GM21723 (cell line): Measurements from ENCODE around the gene SNAPC1.
A peak's percentile ranks its signal among the peaks of the same experiment; 100 is the strongest.
"Not testable (repeated sequence)": the region's sequence is repeated elsewhere in the genome, so short reads cannot be mapped to it uniquely, and the experiment has no call there.

Experiments
- ATAC-seq: cut with Tn5 transposase; IDR thresholded peaks from one replicate; pipeline ENCODE4 v1.9.1; 2021; ENCODE audit warnings: mild to moderate bottlenecking, moderate library complexity; ENCODE audit not compliant: unreplicated experiment

SNAPC1 gene

GRCh38 chr14:61749264-61749663 lies 13.0 kb upstream of the SNAPC1 start:
- ATAC-seq: no peak

- ATAC-seq: no peak
These were observed 12.4 kb upstream of the SNAPC1 start for GRCh38 chr14:61749867-61750266.

DNA sequence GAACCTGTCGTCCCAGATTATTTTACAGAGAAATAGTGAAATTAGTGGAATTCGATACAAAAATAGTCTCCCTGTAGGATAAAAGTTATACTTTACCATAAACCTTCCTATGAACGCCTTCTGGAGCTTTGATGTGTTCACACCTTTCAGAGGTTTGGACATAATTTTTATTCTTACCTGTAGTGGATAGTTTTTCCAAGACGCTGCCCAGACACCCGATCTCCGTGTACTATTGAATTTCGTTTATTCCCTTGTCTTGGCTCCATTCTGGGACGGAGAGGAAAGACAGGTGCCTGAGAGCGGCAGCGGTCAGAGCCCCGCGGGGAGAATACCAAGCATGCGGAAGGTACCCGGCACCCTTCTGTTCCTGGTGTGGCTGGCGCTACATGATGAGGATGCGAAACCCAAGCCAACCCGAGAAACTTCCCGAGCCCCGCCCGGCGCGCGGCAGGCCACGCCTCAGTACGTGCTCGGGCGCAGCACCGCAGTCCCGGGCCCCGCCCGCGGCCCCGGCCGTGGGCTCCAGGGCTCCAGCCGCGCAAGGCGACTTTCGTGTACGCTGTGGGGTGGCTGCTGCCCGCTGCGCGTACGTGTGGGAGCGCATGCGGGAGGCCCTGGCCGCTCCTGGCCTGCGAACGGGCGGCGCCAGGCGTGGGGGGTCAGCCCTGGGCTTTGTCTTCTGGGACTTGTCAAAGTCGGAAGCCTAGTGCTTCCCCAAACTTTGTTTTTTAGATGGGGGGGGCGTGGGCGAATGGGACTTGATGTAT lies 11.3 kb upstream of the SNAPC1 start:
- ATAC-seq: peak; percentile 85

DNA sequence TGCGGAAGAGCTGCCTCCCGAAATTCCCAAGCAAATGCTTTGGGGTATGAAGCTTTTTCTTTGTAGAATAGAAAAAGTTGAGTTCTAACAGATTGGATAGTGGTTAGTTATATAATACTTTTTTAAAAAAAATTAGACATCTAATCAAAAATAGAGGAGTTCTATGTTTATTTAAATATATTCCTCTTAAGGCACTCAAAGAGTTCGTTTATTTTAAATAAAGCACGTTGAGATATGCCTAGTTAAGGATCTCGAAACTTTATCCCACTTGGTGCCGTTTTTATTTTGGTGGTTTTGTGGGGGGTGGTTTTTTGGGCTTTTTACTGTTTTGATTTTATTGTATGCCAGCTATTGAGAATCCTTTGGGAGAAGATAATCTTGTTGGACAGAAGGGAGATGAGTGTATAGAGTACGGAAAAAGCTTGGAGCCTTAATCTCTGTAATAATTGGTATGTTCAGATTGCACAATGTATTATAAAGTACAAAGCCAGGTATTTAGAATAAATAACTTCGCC lies 10.7 kb upstream of the SNAPC1 start:
- ATAC-seq: no peak

DNA sequence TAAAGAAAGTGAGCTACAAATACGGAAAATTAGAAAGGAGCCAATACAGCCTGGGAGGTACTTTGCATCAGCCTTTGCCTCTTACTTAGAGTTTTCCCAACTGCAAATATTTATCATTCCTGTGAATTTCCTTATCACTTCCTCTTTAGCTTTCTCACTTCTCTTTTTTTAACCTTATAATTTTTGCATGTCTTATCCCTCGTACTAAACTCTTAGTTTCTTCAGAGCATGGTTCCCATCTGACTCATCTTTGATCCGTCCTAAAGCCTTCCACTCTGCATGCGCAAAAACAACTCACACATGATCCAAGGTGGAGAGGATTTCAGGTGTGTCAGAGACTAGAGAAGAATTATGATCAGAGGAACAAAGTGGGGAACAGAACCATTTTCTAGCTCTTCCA lies 9.6 kb upstream of the SNAPC1 start:
- peak; percentile 56 for ATAC-seq

DNA sequence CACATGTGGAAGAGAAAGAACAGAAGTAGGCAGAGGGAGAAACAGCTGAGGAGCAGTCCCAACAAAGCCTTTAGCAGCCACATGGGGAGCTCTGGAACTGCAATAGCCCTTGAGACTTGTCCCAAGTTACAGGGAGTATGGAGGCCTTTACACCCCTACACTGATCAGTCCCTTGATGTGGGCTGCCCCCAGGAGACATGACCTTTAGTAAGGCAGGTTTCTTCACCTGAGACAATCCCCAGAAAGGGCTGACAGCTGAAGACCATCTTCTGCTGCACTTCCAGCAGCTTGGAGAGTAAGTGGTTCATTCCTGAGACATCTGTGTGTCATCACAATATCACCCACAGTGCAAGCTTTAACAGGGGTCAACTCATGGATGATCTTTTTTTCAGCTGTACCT lies 8.6 kb upstream of the SNAPC1 start:
- ATAC-seq: no peak

DNA sequence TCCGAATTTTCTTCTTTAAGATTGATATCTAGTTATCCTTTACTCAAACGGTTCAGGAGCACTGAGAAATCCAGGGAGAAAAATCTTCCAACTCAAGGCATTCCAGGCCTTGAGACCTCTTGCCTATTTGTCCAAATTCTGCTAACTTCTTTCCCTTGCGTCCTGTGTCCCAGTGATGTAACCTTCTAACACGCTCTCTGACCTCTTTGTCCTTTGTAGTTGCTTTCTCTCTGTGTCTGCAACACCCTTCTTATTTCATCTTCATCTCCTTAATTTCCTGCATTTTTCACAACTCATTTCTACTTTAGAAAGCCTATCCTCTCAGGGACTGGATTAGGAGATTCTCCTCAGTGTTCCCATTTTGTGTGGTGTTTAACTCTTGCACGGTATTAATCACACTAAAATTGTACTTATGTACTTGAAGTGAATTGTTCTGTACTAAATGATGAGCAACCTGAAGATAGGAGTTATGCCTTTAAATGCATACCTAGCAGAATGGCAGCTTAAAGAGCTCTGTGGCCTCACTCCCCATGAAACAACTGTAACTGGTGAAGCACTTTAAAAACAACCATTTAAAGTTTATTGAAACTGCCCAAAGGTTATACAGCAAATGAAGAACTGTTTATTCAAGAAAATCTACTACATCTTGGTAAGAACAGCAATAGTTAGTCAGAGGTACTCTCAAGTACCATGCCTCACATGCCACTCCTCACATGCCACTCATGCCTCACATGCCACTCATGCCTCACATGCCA lies 7.4 kb upstream of the SNAPC1 start:
- ATAC-seq: no peak

- not testable (repeated sequence) for ATAC-seq
These were observed 6.9 kb upstream of the SNAPC1 start for GRCh38 chr14:61755382-61755742.

DNA sequence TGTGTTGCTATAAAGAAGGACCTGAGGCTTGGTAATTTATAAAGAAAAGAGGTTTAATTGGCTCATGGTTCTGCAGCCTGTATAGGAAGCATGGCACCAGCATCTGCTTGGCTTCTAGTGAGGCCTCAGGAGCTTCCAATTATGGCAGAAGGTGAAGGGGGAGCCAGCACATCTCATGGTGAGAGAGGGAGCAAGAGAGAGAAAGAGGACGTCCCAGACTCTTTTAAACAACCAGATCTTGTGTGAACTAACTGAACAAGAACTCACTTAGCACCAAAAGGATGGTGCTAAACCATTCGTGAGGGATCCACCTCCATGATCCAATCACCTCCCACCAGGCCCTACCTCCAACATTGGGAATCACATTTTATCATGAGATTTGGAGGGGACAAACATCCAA lies 6.1 kb upstream of the SNAPC1 start:
- no peak for ATAC-seq

DNA sequence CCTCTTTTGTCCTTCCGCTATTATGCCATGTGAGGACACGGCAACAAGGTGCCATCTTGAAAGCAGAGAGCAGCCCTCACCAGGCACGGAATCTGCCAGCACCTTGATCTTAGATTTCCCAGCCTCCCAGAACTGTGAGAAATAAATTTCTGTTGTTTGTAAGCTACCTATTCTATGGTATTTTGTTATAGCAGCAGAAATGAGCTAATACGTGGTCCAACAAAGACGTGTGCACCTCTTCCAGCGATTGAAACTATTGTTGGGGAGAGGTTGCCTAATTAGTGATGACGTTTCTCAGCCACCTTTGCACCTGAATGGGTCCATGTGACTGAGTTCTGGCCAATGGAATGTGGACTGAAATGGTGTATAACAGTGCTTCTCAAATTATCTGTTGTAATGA lies 2.3 kb upstream of the SNAPC1 start:
- no peak for ATAC-seq

DNA sequence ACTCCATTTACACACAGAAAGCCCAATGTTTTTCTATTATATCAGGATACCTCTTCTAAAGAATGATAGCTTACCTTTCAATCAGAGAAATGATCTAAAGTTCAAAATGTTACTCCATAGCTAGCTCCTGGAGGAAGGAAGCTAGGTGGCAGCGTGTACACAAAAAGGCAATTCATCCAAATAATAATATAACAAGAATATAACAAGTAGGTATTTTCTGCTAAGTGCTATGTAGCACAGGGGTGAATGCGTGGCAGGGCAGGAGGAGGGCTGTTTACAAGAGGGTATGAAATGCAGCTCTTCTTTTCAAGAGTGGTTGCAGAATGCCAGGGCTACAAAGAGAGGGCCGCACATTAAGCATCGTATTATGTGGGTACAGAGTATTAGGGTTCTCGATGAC lies 663 bp upstream of the SNAPC1 start:
- ATAC-seq: peak; percentile 8

DNA sequence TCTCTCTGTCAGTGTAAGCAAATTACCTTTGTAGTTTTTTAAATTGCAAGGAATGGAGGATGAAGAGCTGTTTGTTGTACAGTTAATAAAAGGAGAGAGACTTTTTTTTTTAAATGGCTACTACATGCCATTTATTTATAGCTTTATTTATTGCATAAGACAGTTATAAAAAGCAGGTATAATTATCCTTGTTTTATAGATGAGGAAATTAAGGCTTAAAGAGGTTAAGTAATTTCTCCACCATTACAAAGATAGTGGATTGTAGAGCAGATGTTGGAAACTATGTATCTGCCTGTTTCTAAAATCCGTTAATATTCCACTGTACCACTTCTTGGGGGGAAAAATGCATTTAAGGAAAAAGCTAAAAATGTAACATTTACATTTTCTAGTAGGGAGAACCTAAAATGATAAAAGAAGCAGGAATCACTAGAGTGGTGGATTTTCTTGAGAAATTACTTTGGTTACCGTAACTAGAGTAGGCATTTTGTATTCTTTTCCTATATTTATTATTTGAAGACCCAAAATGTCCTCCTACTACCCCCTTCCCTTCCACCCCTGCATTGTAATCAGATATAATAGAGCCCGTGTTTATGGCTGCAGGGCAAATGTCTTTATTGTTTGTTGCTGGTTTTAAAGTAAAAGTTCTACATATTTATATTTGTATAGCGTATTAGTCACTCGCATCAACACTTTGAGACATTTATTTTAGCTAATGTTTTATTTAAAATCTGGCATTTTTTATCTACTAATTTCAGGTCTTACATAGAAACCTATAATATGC lies 2.3 kb downstream of the SNAPC1 start:
- ATAC-seq: no peak

GRCh38 chr14:61765225-61765943 lies 3.2 kb downstream of the SNAPC1 start:
- no peak for ATAC-seq

DNA sequence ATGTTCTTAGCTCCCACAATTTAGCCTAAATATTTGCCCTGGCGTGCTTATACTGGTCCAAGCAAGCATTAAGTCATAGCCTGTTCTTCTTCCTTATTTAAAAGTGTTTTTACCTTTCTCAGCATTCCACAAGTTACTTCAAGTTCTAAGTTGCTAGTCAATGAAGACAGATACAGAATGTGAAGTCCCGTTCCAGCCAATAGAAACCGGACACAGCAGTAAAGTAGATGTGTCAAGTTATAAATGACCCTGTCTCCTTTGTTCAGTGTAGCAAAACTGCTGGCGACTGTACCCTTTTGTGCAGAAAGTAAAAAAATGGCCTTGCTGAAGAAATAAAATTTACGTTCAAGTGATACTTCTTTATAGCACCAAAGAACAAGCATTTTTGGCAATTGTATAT lies 3.9 kb downstream of the SNAPC1 start:
- ATAC-seq: no peak

DNA sequence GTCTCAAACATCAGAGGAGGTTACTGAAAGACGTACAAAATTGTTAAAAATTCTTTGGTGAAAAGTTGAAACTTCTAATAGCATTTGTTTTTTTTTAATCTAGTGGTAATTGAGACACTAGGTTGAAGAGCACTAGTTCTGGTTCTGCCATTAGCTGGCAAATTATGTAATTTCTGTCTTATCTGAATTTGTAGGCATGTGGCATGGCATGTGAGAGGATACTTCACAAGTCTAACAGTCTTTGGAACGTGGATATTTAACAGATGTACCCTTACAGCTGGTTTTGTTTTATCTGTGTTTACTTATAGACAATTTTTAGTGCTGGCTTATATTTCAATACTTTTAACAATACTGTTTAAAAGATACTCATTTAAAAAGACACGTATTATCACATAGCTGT lies 6.0 kb downstream of the SNAPC1 start:
- no peak for ATAC-seq

DNA sequence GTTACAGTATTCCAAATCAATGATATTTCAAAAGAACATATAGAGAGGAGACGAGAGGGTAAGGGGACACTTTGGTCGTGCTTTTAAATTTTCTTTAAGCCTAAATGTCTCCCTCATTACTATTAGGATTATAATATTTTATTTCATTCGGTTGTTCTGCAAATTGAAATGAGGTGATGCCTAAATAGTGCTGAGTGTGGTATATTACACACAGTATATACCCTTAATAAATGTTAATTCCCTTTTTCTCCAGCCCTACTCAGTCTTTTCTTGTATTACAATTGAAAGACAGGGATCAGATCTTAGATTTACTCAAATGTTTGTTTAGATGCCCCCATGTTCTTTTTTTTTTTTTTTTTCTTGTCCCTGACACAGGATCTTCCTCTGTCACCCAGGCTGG lies 7.7 kb downstream of the SNAPC1 start:
- ATAC-seq: no peak

DNA sequence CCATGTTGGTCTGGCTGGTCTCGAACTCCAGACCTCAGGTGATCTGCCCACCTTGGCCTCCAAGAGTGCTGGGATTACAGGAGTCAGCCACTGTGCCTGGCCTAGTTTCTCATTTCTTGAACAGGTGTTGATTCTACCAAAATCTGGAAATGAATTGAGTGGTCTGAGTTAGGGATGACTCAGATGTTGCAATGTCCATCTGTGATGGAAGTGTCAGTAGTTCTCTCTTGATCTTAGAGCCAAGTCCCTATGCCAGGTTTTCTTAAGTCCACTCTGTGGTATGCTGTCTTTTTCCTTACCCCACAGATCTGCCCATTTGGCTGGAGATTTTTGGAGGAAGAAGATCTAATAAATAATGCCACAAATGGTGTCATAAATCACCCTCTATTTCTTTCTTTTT lies 12.6 kb downstream of the SNAPC1 start:
- ATAC-seq: no peak

DNA sequence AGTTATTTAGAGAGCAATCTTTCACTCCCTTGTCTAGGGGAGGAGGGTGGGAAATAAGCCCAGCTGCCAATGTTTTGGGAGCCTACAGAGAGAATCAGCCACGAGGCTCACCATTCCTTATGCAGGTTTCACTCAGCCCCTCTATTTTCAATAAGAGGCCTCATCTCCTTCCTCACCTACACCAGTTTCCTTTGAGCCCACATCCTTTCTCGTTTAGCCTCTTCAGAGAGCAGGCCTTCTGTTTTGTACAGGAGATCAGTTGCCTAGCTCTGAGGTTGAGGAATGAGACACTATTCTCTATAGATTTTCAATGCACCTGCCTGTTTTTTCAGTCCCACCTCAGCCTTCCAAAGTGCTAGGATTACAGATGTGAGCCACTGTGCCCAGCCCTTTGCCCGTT lies 17.9 kb downstream of the SNAPC1 start:
- peak; percentile 91 for ATAC-seq

DNA sequence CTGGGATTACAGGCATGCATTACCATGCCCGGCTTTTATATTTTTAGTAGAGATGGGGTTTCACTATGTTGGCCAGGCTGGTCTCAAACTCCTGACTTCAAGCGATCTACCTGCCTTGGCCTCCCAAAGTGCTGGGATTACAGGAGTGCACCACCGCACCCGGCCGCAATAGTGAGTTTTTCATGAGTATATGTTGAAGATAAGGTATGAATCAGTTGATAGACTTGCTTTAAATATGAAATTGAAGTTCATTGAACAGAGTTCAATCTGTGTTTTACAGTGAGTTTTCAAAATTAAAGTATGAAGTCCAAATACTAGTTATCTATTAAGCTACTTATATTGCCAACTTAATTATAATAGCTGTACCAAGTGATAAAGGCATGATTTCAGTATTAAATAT lies 35.1 kb downstream of the SNAPC1 start:
- ATAC-seq: no peak

- no peak for ATAC-seq
These were observed 39.9 kb downstream of the SNAPC1 start for GRCh38 chr14:61802010-61802568.

GRCh38 chr14:61803755-61804154 lies 41.5 kb downstream of the SNAPC1 start:
- peak; percentile 56 for ATAC-seq
